B cell (primary cell): ENCODE results near the gene ABCA2. TPM values are rescaled to one million over a fixed set of nuclear protein-coding genes. Genes with fewer than 3 reads are reported as not detected.

Experiments
- ATAC-seq: fragments of 200-7000 bp; cut with Tn5 transposase; one replicate; pipeline ENCODE4 v1.10.0; 2021; ENCODE audit warnings: low read depth, mild to moderate bottlenecking, moderate number of reproducible peaks, moderate library complexity
- CTCF ChIA-PET: fragments of 350-600 bp; sonication (Branson Sonifier 250); formaldehyde crosslinking; loops from one replicate; lab custom pipeline; 2021; ENCODE audit warnings: antibody characterized with exemption, inconsistent platforms; lab: Charles Lee
- POLR2A ChIA-PET: fragments of 350-600 bp; sonication (Branson Sonifier 250); formaldehyde crosslinking; loops from one replicate; lab custom pipeline; 2021; ENCODE audit warnings: antibody characterized with exemption; lab: Charles Lee
- DNase-seq: peaks from one replicate; pipeline ENCODE4 v3.0.0; 2013
- H2AFZ ChIP-seq: 2 replicates; pipeline ENCODE4 v1.6.1; 2012; ENCODE audit warnings: mild to moderate bottlenecking, low read depth, low read length; ENCODE audit not compliant: insufficient read depth, poor library complexity, severe bottlenecking
- H3K27ac ChIP-seq, 2 donors: 1 replicate in 1 of 2; 2 replicates in 1 of 2; pipeline ENCODE4 v1.5.1; 2012 to 2013; ENCODE audit warnings: low read length in 2 of 2, mild to moderate bottlenecking in 2 of 2, moderate library complexity in 1 of 2
- H3K27me3 ChIP-seq, 4 experiments: fragments of 200-600 bp in 1 of 4; sonication (generic) in 1 of 4; replicated peaks in 1 of 4; 1 replicate in 2 of 4; 2 replicates in 2 of 4; pipeline versions ENCODE4 v1.6.1 to v1.7.0; 2013 to 2016; ENCODE audit warnings: low read length in 3 of 4, mild to moderate bottlenecking in 2 of 4, mixed read lengths in 1 of 4, moderate library complexity in 1 of 4; ENCODE audit not compliant: insufficient read depth in 4 of 4, control insufficient read depth in 3 of 4; ENCODE audit errors: control extremely low read depth in 1 of 4
- H3K36me3 ChIP-seq, 2 experiments: replicated peaks in 1 of 2; 1 replicate in 1 of 2; 2 replicates in 1 of 2; pipeline versions ENCODE4 v1.6.1 to v1.7.1; 2013; ENCODE audit warnings: low read length in 1 of 2; ENCODE audit not compliant: insufficient read depth in 2 of 2, control insufficient read depth in 1 of 2; ENCODE audit errors: control extremely low read depth in 1 of 2, extremely low read depth in 1 of 2
- H3K4me1 ChIP-seq, 2 donors: fragments of 200-600 bp in 1 of 2; sonication (generic) in 1 of 2; 1 replicate in 1 of 2; 2 replicates in 1 of 2; pipeline versions ENCODE4 v1.5.1 to v1.6.1; 2013 to 2017; ENCODE audit warnings: low read length in 2 of 2; ENCODE audit not compliant: control insufficient read depth in 2 of 2, insufficient read depth in 2 of 2
- H3K4me2 ChIP-seq: replicated peaks from 2 replicates; pipeline ENCODE3; 2012; ENCODE audit warnings: mild to moderate bottlenecking, low read depth, low read length; ENCODE audit not compliant: poor library complexity, severe bottlenecking
- H3K4me3 ChIP-seq, 5 experiments: fragments of 200-600 bp in 1 of 5; sonication (generic) in 1 of 5; 1 replicate in 3 of 5; 2 replicates in 2 of 5; pipeline versions ENCODE4 v1.5.1 to v1.7.0; 2011 to 2016; ENCODE audit warnings: low read length in 4 of 5, mild to moderate bottlenecking in 4 of 5, low read depth in 2 of 5, control low read depth in 1 of 5, moderate library complexity in 1 of 5; ENCODE audit not compliant: insufficient read depth in 1 of 5; ENCODE audit errors: control extremely low read depth in 1 of 5, extremely low read depth in 1 of 5
- H3K79me2 ChIP-seq: fragments of 200-600 bp; sonication (generic); one replicate; pipeline ENCODE4 v1.6.0; 2016; ENCODE audit warnings: low read length; ENCODE audit not compliant: control insufficient read depth, insufficient read depth
- H3K9ac ChIP-seq: fragments of 200-600 bp; sonication (generic); 2 replicates; pipeline ENCODE4 v1.6.1; 2017; ENCODE audit warnings: mild to moderate bottlenecking, low read length, moderate library complexity
- H3K9me3 ChIP-seq, 3 donors: one replicate each; pipeline versions ENCODE4 v1.6.1 to v1.7.1; 2013; ENCODE audit warnings: low read length in 2 of 3; ENCODE audit not compliant: control insufficient read depth in 2 of 3, insufficient read depth in 1 of 3; ENCODE audit errors: control extremely low read depth in 1 of 3
- H4K20me1 ChIP-seq: 2 replicates; pipeline ENCODE4 v1.6.0; 2012; ENCODE audit warnings: mild to moderate bottlenecking, low read length; ENCODE audit not compliant: insufficient read depth, control insufficient read depth, poor library complexity, severe bottlenecking
- H3K27ac Mint-ChIP-seq: one replicate; pipeline ENCODE4 v1.8.0; 2021; ENCODE audit warnings: mixed read lengths
- H3K27me3 Mint-ChIP-seq: one replicate; pipeline ENCODE4 v1.8.0; 2021; ENCODE audit warnings: mixed read lengths
- H3K4me1 Mint-ChIP-seq: one replicate; pipeline ENCODE4 v1.8.0; 2021; ENCODE audit warnings: mixed read lengths
- H3K4me3 Mint-ChIP-seq: one replicate; pipeline ENCODE4 v1.8.0; 2021; ENCODE audit warnings: mixed read lengths
- H3K9me3 Mint-ChIP-seq: one replicate; pipeline ENCODE4 v1.8.0; 2022; ENCODE audit warnings: mixed read lengths; ENCODE audit not compliant: insufficient read depth
- CTCF ChIP-seq: fragments of 200-600 bp; IDR thresholded peaks from one replicate; pipeline ENCODE4 v1.8.0; 2022; ENCODE audit warnings: antibody characterized with exemption, mild to moderate bottlenecking
- EZH2 ChIP-seq: IDR thresholded peaks from 2 replicates; pipeline ENCODE4 v1.6.1; 2012; ENCODE audit warnings: borderline replicate concordance, low read depth, mild to moderate bottlenecking, moderate library complexity, low read length; ENCODE audit not compliant: insufficient read depth, poor library complexity, severe bottlenecking
- WGBS: methylation state at CpG from one replicate; pipeline ENCODE4 v1.1.5; 2013; ENCODE audit warnings: missing lambda C conversion rate; ENCODE audit not compliant: insufficient coverage; 5-methylcytosine and 5-hydroxymethylcytosine counted together
- intact Hi-C: fragments of 100-400 bp; cut with micrococcal nuclease; formaldehyde crosslinking; loops from one replicate; pipeline ENCODE4 v1.10.0; 2022
- polyA plus RNA-seq: library from polyadenylated mRNA; depleted of rRNA; stranded (reverse); fragments of >200 nt; gene quantifications from 2 replicates; pipeline ENCODE4 v1.2.3, GENCODE V29; 2012
- total RNA-seq, 2 donors: library from RNA; stranded (reverse); fragments of 120-200 nt in 1 of 2; gene quantifications; 1 replicate in 1 of 2; 2 replicates in 1 of 2; pipeline versions ENCODE4 v1.2.3 to v1.2.4, GENCODE V29; 2013 to 2022

The ABCA2 gene
- total and polyA plus RNA-seq, 2 donors (not counting 1 experiment from before 2014, with no cell fraction given) = 30.7 to 61.1 TPM

GRCh38 chr9:137028263-137029057 lies 423 bp upstream of the ABCA2 start:
- peak overlapping the region; percentile 70 for H3K9ac ChIP-seq
- peaks cover 55 to 71% of the 10 kb centered on the region in 2 donors for H3K4me1 ChIP-seq
- H4K20me1 ChIP-seq = peaks cover 11% of the 10 kb centered on the region
- H3K9me3 ChIP-seq = peaks cover 0 to 7% (median 0%) of the 10 kb centered on the region in 3 donors
- no peaks in the 10 kb centered on the region for H3K27me3 ChIP-seq
- WGBS = under 1% methylated on average over 98 of the region's 98 CpGs
- H2AFZ ChIP-seq = peak overlapping the region; percentile 83
- peak; percentile 53 for ATAC-seq
- CTCF ChIA-PET = interaction anchor here (0.6 to 5.9 kb wide), 37 partner anchors 9 to 262 kb away, joined by 3 to 49 read pairs (median 5); partner anchors contain the start of genes AJM1, C8G, CLIC3 and CYSRT1
- peak overlapping the region in 1 of 2 donors; percentile 24 for H3K27ac ChIP-seq
- peak overlapping the region; percentile 100 for H3K4me2 ChIP-seq
- peaks cover 12% of the 10 kb centered on the region for H3K79me2 ChIP-seq
- H3K36me3 ChIP-seq = no peaks in the 10 kb centered on the region
- H3K9me3 Mint-ChIP-seq = no peaks in the 10 kb centered on the region
- POLR2A ChIA-PET = interaction anchor here (0.9 to 3.0 kb wide), 4 partner anchors 32 to 195 kb away, joined by 3 to 19 read pairs (median 5); partner anchors contain the start of genes CLIC3 and PAXX
- peak overlapping the region in 4 of 5 experiments; percentile 64 to 77 (median 66) for H3K4me3 ChIP-seq
- H3K4me1 Mint-ChIP-seq = peaks cover 61% of the 10 kb centered on the region
- peak overlapping the region; percentile 74 for H3K27ac Mint-ChIP-seq
- TF ChIP-seq CTCF = no peak
- no peak for TF ChIP-seq EZH2
- intact Hi-C loops = loop anchor here (1.0 to 2.0 kb wide), 2 partner anchors 36 to 241 kb away; partner anchors contain the start of gene PAXX
- peak; percentile 85 for DNase-seq
- H3K4me3 Mint-ChIP-seq = peak overlapping the region; percentile 90
- no peaks in the 10 kb centered on the region for H3K27me3 Mint-ChIP-seq
